Measurements from ENCODE around the gene ZNF367.
"Not testable (repeated sequence)": the region's sequence is repeated elsewhere in the genome, so short reads cannot be mapped to it uniquely, and the experiment has no call there.

ZNF367 gene

GRCh38 chr9:96399325-96399633, 18.9 kb downstream of the ZNF367 start:
- no peak for DNase-seq (ENCODE audit: low read depth)

DNA sequence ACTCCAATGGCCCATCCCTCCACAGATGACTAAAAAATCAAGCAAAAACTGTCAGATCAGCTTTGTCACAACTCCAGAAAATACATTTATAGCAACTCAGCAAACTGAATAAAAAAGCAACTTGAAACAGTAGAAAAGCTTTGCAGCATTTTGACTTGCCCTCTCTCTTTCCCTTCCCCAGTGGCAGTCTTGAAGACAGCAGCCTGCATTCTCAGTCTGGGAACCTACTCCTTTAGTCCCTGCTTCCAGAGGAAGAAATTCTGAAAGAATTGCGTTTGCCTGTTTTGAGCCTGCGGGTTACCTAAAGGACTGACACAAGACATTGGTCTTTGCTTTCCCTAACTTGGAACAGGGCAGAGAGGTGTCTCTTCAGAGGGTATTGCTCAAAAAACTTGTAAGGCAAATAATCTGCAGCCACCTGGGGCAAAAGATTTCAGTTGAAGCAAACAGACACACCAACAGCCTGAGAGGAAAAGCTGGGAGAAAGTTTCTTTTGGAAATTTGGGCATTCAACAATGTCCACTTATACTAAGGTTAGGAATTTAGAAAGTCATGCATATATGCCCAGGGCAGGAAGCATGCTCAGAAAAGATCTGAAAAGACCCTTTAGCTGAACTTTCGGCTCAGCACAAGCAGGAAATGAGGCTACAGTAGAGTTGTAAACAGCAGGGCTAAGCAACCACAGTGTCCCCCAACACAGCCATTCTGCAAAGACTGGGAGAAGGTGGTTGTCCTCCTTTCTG, 19.4 kb downstream of the ZNF367 start:
- no peak for DNase-seq (ENCODE audit: low read depth)

DNA sequence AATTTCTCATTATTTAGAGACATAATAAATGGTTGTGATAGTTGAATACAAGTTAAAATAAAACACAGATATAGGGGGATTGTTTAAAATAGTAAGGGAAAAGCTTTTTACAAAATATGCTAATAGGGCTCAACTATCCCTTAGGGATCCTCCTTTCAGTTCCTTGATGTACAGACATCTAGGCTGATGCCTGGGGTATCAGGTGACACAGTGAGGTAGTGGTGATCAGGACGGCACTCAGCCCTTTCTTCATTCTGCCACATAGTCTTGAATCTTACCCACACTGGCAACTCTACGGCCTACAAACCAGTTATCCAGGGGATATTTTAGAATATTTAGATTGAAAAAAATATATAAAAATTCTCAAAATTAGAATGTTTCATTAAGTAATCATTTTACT, 22.2 kb downstream of the ZNF367 start:
- DNase-seq (ENCODE audit: low read depth), result no peak

- DNase-seq (ENCODE audit: low read depth), result no peak
Measured at GRCh38 chr9:96394832-96395496, 23.2 kb downstream of the ZNF367 start.

GRCh38 chr9:96392263-96392662, 25.9 kb downstream of the ZNF367 start:
- no peak for DNase-seq (ENCODE audit: low read depth)

GRCh38 chr9:96391021-96391765, 27.0 kb downstream of the ZNF367 start:
- no peak for DNase-seq (ENCODE audit: low read depth)

GRCh38 chr9:96388144-96388543, 30.0 kb downstream of the ZNF367 start:
- no peak for DNase-seq (ENCODE audit: low read depth)

GRCh38 chr9:96386157-96386556, 32.0 kb downstream of the ZNF367 start:
- DNase-seq (ENCODE audit: low read depth), result no peak

GRCh38 chr9:96383165-96383942, 34.8 kb downstream of the ZNF367 start, which contains the start of gene SLC35D2:
TSS of gene SLC35D2 (minus strand) at chr9:96383711. CDS start at chr9:96383634, 77 bp downstream.
- peak; percentile 7 for DNase-seq (ENCODE audit: low read depth)

GRCh38 chr9:96382839-96383164, 35.4 kb downstream of the ZNF367 start:
- DNase-seq (ENCODE audit: low read depth), result no peak

- DNase-seq (ENCODE audit: low read depth), result no peak
Measured at GRCh38 chr9:96382175-96382574, 36.0 kb downstream of the ZNF367 start.

- no peak for DNase-seq (ENCODE audit: low read depth)
Measured at GRCh38 chr9:96381696-96382095, 36.5 kb downstream of the ZNF367 start.

DNA sequence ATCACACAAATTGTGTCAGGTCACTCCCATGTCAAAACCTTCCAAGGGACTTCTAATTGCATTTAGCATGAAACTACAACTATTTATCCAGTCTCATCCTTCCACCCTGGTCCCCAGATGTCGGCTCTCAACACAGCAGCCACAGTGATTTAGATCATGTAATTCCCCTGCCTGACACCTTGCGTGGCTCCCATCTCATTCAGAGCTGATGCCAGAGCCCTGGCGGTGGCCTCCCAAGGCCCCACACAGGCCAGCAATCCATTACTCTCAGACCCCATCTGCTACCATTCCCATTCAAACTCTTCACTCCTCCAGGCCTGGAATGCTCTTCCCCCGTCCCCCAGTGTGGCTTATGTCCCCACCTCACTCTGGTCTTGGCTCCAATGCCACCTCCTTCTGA, 37.0 kb downstream of the ZNF367 start:
- DNase-seq (ENCODE audit: low read depth), result no peak

DNA sequence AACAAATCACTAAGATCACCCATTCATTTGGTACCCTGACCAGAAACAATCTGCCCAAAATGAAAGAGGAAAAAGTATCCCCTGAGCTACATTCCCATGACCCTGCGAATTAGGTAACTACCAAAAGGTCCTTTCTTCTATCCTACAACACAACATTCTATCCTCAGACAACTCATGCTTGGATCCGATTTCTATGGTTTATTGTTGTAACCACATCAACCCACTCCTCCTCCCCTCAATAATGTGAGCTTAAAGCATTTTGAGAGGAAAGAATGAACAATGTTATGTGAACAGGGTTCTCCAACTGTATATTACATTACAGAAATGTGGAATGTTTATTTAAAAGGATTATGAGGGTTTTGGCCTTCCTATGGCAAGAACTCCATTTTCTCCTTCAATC, 38.7 kb downstream of the ZNF367 start:
- no peak for DNase-seq (ENCODE audit: low read depth)

DNA sequence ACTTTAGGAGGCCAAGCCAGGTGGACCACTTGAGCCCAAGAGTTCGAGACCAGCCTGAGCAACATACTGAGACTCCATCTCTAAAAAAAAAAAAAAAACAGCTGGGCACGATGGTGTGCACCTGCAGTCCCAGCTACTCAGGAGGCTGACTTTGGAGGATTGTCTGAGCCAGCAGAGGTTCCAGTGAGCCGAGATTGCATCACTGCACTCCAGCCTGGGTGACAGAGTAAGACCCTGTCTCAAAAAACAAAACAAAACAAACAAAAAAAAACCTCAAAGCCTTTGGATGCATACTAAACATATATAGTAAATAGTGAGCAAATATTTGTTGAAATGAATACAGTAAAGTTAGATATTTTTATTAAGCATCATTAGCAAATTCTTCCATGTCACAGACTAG, 40.0 kb downstream of the ZNF367 start:
- DNase-seq (ENCODE audit: low read depth), result no peak

GRCh38 chr9:96376891-96377874, 41.0 kb downstream of the ZNF367 start:
- no peak for DNase-seq (ENCODE audit: low read depth)

DNA sequence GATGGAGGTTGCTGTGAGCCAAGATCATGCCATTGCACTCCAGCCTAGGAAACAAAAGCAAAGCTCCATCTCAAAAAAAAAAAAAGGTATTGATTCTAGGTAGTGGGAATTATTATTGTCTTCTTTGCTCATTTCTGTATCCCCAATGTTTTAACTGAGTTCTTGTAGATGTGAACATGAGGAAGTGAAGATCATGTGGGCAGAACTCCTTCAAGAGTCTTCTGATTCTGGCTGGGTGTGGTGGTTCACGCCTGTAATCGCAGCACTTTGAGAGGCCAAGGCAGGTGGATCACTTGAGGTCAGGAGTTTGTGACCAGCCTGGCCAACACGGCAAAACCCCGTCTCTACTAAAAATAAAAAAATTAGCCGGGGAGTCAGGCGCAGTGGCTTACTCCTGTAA, 42.7 kb downstream of the ZNF367 start:
- DNase-seq (ENCODE audit: low read depth), result not testable (repeated sequence)

DNA sequence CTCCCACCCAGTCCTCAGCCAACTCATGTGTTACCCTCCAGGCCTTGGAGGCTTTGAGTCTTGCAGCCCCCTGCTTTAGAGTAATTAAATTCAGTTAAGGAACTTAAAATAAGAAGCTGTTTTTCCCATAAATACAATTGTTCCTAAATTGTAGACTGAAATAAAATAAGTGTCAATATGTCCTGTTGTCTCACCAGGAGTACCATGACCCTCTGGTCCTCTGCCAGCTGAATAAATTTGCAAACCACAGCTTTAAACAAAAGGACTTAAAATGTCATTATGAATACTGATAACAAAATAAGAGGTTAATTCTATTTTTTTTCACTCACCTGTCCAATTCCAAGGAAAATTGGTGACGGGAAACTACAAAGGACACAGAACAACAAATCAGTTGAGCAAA, 50.2 kb downstream of the ZNF367 start:
- DNase-seq (ENCODE audit: low read depth), result no peak

DNA sequence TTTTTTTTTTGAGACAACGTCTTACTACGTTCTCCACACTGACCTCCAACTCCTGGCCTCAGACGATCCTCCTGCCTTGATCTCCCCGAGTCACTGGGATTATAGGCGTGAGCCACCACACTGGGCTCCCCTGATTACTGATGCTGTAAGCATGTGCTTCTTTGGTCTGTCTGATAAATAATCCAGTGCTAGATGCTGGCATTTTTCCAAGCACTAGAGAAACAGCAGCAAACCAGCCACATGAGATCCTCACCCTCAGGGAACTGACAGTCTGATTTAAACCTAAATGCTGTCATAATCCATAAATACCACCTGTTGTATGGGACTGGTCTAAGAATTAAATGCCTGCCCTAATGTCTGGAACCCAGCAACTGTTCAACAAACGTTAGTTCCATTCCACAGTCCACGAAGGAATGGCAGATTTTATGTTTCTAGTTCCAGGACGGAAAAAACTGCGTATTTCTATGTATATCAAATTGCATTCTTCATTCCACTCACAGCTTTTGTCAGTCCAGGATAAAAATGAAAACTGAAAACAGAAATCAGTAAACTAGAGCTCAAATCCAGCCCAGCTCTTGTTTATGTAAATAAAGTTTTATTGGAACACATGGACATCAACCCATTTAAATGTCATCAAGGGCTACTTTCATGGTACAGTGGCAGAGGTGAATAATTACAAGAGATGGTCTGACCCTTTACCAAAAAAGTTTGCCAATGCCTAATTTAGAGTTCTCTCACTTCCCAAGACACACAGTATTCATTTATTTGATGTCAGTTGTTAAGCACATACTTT, 54.8 kb downstream of the ZNF367 start:
- DNase-seq (ENCODE audit: low read depth), result no peak

DNA sequence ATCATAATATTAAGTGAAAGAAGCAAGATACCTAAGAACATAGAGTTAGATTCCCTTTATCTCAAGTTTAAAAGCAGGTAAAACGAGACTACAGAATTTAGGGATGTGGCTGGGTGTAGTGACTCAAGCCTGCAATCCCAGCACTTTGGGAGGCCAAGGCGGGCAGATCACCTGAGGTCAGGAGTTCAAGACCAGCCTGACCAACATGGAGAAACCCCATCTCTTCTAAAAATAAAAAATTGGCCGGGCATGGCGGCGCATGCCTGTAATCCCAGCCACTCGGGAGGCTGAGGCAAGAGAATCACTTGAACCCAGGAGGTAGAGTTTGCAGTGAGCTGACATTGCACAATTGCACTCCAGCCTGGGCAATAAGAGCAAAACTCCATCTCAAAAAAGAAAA, 56.1 kb downstream of the ZNF367 start:
- not testable (repeated sequence) for DNase-seq (ENCODE audit: low read depth)
